ENCODE measurements around the gene THAP10. TPM values are rescaled to one million over a fixed set of nuclear protein-coding genes. Genes with fewer than 3 reads are reported as not detected.

The THAP10 gene
- polyA plus RNA-seq, 3 donors: 0.12 to 0.30 (median 0.15) TPM

- no peaks in the 10 kb centered on the region for H3K79me2 ChIP-seq (ENCODE audit: insufficient read depth, low read length)
- peak overlapping the region in 1 of 7 donors; percentile 8 for H3K27ac Mint-ChIP-seq
- peak overlapping the region in 1 of 3 experiments; percentile 32 for H3K4me3 ChIP-seq (replicated peaks in 1 of 3; ENCODE audit: low read depth in 2 of 3, low read length in 3 of 3)
- H3K4me2 ChIP-seq (replicated peaks; ENCODE audit: extremely low read depth, low read length, poor library complexity, severe bottlenecking): peak overlapping the region; percentile 60
- peaks cover 4 to 6% of the 10 kb centered on the region in 2 donors for H3K36me3 Mint-ChIP-seq
- no peaks in the 10 kb centered on the region for H3K36me3 ChIP-seq (replicated peaks in 1 of 2; ENCODE audit: control insufficient read depth in 1 of 2, insufficient read depth in 2 of 2, low read length in 2 of 2)
- DNase-seq: peak in 1 of 3 donors; percentile 9
- peak overlapping the region; percentile 46 for H2AFZ ChIP-seq (ENCODE audit: insufficient read depth, low read depth, low read length, poor library complexity, severe bottlenecking)
- H3K4me1 ChIP-seq (ENCODE audit: control insufficient read depth in 1 of 2, insufficient read depth in 2 of 2, low read length in 2 of 2): peaks cover 5 to 7% of the 10 kb centered on the region in 2 donors
- H3K9ac ChIP-seq (ENCODE audit: insufficient read depth, low read length, poor library complexity, severe bottlenecking): no peak overlapping the region
- H3K9me3 Mint-ChIP-seq: peaks cover 0 to 10% (median 2%) of the 10 kb centered on the region in 7 donors
- peaks cover 4% of the 10 kb centered on the region for H3K4me1 Mint-ChIP-seq
- no peak overlapping the region for H3K27ac ChIP-seq (ENCODE audit: low read depth in 1 of 2, low read length in 2 of 2)
- H3K9me3 ChIP-seq (replicated peaks in 1 of 2; ENCODE audit: control insufficient read depth in 1 of 2, insufficient read depth in 1 of 2, low read length in 2 of 2): peaks cover 0 to 11% of the 10 kb centered on the region in 2 donors
- H4K20me1 ChIP-seq (ENCODE audit: insufficient read depth, low read length): no peaks in the 10 kb centered on the region
- peaks cover 55 to 73% of the 10 kb centered on the region in 2 donors for H3K27me3 ChIP-seq (ENCODE audit: control insufficient read depth in 2 of 2, insufficient read depth in 2 of 2, low read length in 2 of 2)
- peak overlapping the region in 1 of 2 donors; percentile 80 for H3K4me3 Mint-ChIP-seq
- WGBS (ENCODE audit: insufficient coverage): 7% methylated on average over 49 of the region's 54 CpGs
- intact Hi-C loops (cut with micrococcal nuclease): no loop called here
- TF ChIP-seq, protein P1, sequence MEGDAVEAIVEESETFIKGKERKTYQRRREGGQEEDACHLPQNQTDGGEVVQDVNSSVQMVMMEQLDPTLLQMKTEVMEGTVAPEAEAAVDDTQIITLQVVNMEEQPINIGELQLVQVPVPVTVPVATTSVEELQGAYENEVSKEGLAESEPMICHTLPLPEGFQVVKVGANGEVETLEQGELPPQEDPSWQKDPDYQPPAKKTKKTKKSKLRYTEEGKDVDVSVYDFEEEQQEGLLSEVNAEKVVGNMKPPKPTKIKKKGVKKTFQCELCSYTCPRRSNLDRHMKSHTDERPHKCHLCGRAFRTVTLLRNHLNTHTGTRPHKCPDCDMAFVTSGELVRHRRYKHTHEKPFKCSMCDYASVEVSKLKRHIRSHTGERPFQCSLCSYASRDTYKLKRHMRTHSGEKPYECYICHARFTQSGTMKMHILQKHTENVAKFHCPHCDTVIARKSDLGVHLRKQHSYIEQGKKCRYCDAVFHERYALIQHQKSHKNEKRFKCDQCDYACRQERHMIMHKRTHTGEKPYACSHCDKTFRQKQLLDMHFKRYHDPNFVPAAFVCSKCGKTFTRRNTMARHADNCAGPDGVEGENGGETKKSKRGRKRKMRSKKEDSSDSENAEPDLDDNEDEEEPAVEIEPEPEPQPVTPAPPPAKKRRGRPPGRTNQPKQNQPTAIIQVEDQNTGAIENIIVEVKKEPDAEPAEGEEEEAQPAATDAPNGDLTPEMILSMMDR (IDR thresholded peaks at IDR 0.05): no peak
- H3K27me3 Mint-ChIP-seq (ENCODE audit: low read depth in 3 of 3): peaks cover 49 to 82% (median 64%) of the 10 kb centered on the region in 3 donors
These were observed 38.8 kb downstream of the THAP10 start for GRCh38 chr15:70853318-70853972.

DNA sequence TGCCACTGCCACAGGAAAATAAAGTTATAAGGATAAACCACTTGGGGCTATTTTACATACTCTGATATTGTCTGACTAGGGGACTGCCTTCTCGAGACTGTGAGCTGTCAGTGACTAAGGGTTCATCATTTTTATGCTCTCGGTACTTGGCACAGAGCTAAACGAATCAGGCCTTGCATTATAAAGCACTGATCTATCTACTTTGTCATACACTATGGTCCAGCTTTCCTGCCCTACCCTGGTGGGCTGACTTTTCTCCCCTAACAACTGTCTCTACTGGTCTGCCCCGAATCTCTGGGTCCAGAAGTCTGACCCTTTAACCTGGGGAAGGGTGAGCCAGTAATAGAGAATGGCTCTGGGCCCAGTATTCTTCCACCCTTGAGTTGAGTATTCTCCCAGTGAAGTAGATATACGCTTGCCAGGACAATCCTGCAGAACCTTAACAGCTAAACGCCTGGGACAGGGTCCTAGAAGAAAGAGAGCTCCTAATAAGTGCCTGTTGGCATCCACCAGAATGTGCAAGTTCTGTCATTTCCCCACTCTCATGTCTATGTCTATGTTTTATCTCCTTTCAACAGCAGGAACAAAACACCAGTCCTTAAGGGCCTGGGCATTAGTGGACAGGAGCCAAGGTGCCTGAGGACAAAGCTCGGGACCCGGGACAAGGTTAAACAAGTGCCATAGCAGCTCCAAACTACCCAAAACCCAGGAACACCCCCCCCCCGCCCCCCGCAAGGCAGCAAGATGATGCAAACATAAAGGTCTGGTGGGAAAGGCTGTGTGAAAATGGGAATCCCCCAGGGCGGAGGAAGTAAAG, 39.5 kb downstream of the THAP10 start:
- Histone ChIP-seq H3K27me3 (ENCODE audit: control insufficient read depth in 2 of 2, insufficient read depth in 2 of 2, low read length in 2 of 2) (peaks cover 58 to 71% of the 10 kb centered on the region in 2 donors), H3K9ac (ENCODE audit: insufficient read depth, low read length, poor library complexity, severe bottlenecking) (no peak overlapping the region), H3K36me3 (replicated peaks in 1 of 2; ENCODE audit: control insufficient read depth in 1 of 2, insufficient read depth in 2 of 2, low read length in 2 of 2) (no peaks in the 10 kb centered on the region), H3K9me3 (replicated peaks in 1 of 2; ENCODE audit: control insufficient read depth in 1 of 2, insufficient read depth in 1 of 2, low read length in 2 of 2) (peaks cover 0 to 11% of the 10 kb centered on the region in 2 donors), H3K4me2 (replicated peaks; ENCODE audit: extremely low read depth, low read length, poor library complexity, severe bottlenecking) (no peak overlapping the region), H3K4me1 (ENCODE audit: control insufficient read depth in 1 of 2, insufficient read depth in 2 of 2, low read length in 2 of 2) (peaks cover 5 to 7% of the 10 kb centered on the region in 2 donors), H2AFZ (ENCODE audit: insufficient read depth, low read depth, low read length, poor library complexity, severe bottlenecking) (no peak overlapping the region), H4K20me1 (ENCODE audit: insufficient read depth, low read length) (no peaks in the 10 kb centered on the region), H3K4me3 (replicated peaks in 1 of 3; ENCODE audit: low read depth in 2 of 3, low read length in 3 of 3) (no peak overlapping the region), H3K27ac (ENCODE audit: low read depth in 1 of 2, low read length in 2 of 2) (no peak overlapping the region), H3K79me2 (ENCODE audit: insufficient read depth, low read length) (no peaks in the 10 kb centered on the region)
- peak overlapping the region in 1 of 2 donors; percentile 69 for H3K4me3 Mint-ChIP-seq
- intact Hi-C loops (cut with micrococcal nuclease): no loop called here
- peaks cover 4% of the 10 kb centered on the region for H3K4me1 Mint-ChIP-seq
- TF ChIP-seq, protein P1 (IDR thresholded peaks at IDR 0.05): no peak
- 90% methylated on average over 6 of the region's 11 CpGs for WGBS (ENCODE audit: insufficient coverage)
- peaks cover 49 to 80% (median 65%) of the 10 kb centered on the region in 3 donors for H3K27me3 Mint-ChIP-seq (ENCODE audit: low read depth in 3 of 3)
- no peak overlapping the region for H3K27ac Mint-ChIP-seq
- H3K9me3 Mint-ChIP-seq: peaks cover 0 to 10% (median 2%) of the 10 kb centered on the region in 7 donors
- no peak for DNase-seq
- H3K36me3 Mint-ChIP-seq: peaks cover 4 to 6% of the 10 kb centered on the region in 2 donors
